Astrocyte of the cerebellum (primary cell): ENCODE results near the gene SLC27A6.

ENCODE experiments used
- DNase-seq: peaks from one replicate; pipeline ENCODE4 v3.0.0-alpha.2; 2011; ENCODE audit warnings: low read depth
- H3K4me3 ChIP-seq: 2 replicates; pipeline ENCODE4 v1.5.1; 2011; ENCODE audit warnings: mild to moderate bottlenecking, low read depth, low read length, moderate library complexity
- in situ Hi-C: cut with HindIII; loops from 2 replicates; pipeline ENCODE4 v1.10.0; 2017; ENCODE audit warnings: low sequenced_read_pairs
- TF ChIP-seq, protein P1 (sequence below): IDR thresholded peaks from 2 replicates; pipeline ENCODE4 v1.5.1; 2012; ENCODE audit warnings: low read length, low read depth, moderate library complexity, mild to moderate bottlenecking; ENCODE audit errors: missing control alignments

The SLC27A6 gene

GRCh38 chr5:129042306-129042705 lies 77.0 kb downstream of the SLC27A6 start:
- DNase-seq: no peak
- TF ChIP-seq, protein P1, sequence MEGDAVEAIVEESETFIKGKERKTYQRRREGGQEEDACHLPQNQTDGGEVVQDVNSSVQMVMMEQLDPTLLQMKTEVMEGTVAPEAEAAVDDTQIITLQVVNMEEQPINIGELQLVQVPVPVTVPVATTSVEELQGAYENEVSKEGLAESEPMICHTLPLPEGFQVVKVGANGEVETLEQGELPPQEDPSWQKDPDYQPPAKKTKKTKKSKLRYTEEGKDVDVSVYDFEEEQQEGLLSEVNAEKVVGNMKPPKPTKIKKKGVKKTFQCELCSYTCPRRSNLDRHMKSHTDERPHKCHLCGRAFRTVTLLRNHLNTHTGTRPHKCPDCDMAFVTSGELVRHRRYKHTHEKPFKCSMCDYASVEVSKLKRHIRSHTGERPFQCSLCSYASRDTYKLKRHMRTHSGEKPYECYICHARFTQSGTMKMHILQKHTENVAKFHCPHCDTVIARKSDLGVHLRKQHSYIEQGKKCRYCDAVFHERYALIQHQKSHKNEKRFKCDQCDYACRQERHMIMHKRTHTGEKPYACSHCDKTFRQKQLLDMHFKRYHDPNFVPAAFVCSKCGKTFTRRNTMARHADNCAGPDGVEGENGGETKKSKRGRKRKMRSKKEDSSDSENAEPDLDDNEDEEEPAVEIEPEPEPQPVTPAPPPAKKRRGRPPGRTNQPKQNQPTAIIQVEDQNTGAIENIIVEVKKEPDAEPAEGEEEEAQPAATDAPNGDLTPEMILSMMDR: no peak
- in situ Hi-C loops: no loop called here
- no peak overlapping the region for H3K4me3 ChIP-seq

DNA sequence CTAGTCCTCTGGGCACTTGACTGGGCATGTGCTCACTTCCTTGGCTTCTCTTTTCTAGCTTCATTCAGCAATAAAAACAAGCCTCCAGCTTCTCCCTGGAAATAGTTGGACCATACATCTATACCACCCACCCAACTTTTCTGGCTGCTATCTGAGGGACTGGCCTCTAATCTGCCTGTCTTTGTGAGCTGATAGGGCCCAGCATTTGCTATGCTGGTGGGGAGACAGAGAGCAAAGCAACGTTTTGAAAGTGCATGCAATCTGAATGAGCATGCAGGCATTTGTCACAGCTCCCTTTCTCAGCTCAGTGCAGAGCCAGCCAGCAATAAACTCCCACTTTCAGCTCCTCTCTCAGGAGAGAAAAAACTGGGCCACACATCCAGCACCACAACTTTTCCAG lies 78.6 kb downstream of the SLC27A6 start:
- in situ Hi-C loops: no loop called here
- no peak for DNase-seq
- TF ChIP-seq, protein P1: no peak
- H3K4me3 ChIP-seq: no peak overlapping the region

GRCh38 chr5:129046151-129046550 lies 80.9 kb downstream of the SLC27A6 start:
- no peak overlapping the region for H3K4me3 ChIP-seq
- TF ChIP-seq, protein P1: no peak
- no peak for DNase-seq
- in situ Hi-C loops: no loop called here

GRCh38 chr5:129048509-129048908 lies 83.2 kb downstream of the SLC27A6 start:
- TF ChIP-seq, protein P1: no peak
- in situ Hi-C loops: no loop called here
- DNase-seq: no peak
- H3K4me3 ChIP-seq: no peak overlapping the region

- TF ChIP-seq, protein P1: no peak
- in situ Hi-C loops: no loop called here
- DNase-seq: no peak
- H3K4me3 ChIP-seq: no peak overlapping the region
Measured at GRCh38 chr5:129049126-129049799, 84.0 kb downstream of the SLC27A6 start.

- TF ChIP-seq, protein P1: no peak
- no peak overlapping the region for H3K4me3 ChIP-seq
- no peak for DNase-seq
- in situ Hi-C loops: no loop called here
Measured at GRCh38 chr5:129051283-129051682, 86.0 kb downstream of the SLC27A6 start.
